ENCODE results near the gene ADD3.

GRCh38 chr10:110103921-110104461 is 96.2 kb downstream of the ADD3 start:
- TF ChIP-seq, protein P1, sequence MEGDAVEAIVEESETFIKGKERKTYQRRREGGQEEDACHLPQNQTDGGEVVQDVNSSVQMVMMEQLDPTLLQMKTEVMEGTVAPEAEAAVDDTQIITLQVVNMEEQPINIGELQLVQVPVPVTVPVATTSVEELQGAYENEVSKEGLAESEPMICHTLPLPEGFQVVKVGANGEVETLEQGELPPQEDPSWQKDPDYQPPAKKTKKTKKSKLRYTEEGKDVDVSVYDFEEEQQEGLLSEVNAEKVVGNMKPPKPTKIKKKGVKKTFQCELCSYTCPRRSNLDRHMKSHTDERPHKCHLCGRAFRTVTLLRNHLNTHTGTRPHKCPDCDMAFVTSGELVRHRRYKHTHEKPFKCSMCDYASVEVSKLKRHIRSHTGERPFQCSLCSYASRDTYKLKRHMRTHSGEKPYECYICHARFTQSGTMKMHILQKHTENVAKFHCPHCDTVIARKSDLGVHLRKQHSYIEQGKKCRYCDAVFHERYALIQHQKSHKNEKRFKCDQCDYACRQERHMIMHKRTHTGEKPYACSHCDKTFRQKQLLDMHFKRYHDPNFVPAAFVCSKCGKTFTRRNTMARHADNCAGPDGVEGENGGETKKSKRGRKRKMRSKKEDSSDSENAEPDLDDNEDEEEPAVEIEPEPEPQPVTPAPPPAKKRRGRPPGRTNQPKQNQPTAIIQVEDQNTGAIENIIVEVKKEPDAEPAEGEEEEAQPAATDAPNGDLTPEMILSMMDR (IDR thresholded peaks at IDR 0.05; ENCODE audit: extremely low read depth in 1 of 2, insufficient read depth in 1 of 2, low read depth in 1 of 2, low read length in 2 of 2), result no peak
- TF ChIP-seq MYC (IDR thresholded peaks at IDR 0.05; ENCODE audit: low read depth, low read length) (no peak), POLR2A (IDR thresholded peaks at IDR 0.05; ENCODE audit: low read depth, low read length) (no peak), EZH2 (IDR thresholded peaks at IDR 0.05; ENCODE audit: borderline replicate concordance, low read depth, low read length, severe bottlenecking) (no peak), GATA2 (IDR thresholded peaks at IDR 0.05; ENCODE audit: insufficient read depth, insufficient read length, low read depth, low read length) (no peak), POLR2AphosphoS5 (IDR thresholded peaks at IDR 0.05; ENCODE audit: insufficient read depth, low read depth, low read length) (no peak), FOS (IDR thresholded peaks at IDR 0.05; ENCODE audit: borderline replicate concordance, insufficient read depth, low read length) (no peak), JUN (IDR thresholded peaks at IDR 0.05; ENCODE audit: borderline replicate concordance, insufficient read depth, insufficient read length, low read depth) (no peak)
